Astrocyte of the cerebellum (primary cell): Measurements from ENCODE around the gene MSH6.

Source experiments
- DNase-seq: peaks from one replicate; pipeline ENCODE4 v3.0.0-alpha.2; 2011; ENCODE audit warnings: low read depth
- H3K4me3 ChIP-seq: 2 replicates; pipeline ENCODE4 v1.5.1; 2011; ENCODE audit warnings: mild to moderate bottlenecking, low read depth, low read length, moderate library complexity
- in situ Hi-C: cut with HindIII; loops from 2 replicates; pipeline ENCODE4 v1.10.0; 2017; ENCODE audit warnings: low sequenced_read_pairs
- TF ChIP-seq, protein P1 (sequence below): IDR thresholded peaks from 2 replicates; pipeline ENCODE4 v1.5.1; 2012; ENCODE audit warnings: low read length, low read depth, moderate library complexity, mild to moderate bottlenecking; ENCODE audit errors: missing control alignments

MSH6 gene

DNA sequence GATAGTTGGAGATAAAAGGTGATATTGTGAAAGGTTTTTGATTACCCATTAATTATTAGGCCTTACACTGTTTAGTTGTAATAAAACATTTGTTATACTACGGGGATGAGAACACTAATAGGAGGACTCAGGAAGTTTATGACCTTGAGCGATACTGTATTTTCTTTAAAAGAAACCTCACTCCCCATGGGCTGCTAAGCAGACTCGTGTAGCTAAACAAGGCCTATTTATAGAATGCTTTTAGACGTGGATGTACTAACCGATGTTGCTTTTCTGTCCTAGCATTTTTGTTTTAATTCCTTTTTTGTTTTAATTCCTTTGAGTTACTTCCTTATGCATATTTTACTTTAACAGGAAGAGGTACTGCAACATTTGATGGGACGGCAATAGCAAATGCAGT lies 22.9 kb downstream of the MSH6 start:
- in situ Hi-C loops = no loop called here
- H3K4me3 ChIP-seq = no peak overlapping the region
- DNase-seq = no peak
- TF ChIP-seq, protein P1, sequence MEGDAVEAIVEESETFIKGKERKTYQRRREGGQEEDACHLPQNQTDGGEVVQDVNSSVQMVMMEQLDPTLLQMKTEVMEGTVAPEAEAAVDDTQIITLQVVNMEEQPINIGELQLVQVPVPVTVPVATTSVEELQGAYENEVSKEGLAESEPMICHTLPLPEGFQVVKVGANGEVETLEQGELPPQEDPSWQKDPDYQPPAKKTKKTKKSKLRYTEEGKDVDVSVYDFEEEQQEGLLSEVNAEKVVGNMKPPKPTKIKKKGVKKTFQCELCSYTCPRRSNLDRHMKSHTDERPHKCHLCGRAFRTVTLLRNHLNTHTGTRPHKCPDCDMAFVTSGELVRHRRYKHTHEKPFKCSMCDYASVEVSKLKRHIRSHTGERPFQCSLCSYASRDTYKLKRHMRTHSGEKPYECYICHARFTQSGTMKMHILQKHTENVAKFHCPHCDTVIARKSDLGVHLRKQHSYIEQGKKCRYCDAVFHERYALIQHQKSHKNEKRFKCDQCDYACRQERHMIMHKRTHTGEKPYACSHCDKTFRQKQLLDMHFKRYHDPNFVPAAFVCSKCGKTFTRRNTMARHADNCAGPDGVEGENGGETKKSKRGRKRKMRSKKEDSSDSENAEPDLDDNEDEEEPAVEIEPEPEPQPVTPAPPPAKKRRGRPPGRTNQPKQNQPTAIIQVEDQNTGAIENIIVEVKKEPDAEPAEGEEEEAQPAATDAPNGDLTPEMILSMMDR = no peak

DNA sequence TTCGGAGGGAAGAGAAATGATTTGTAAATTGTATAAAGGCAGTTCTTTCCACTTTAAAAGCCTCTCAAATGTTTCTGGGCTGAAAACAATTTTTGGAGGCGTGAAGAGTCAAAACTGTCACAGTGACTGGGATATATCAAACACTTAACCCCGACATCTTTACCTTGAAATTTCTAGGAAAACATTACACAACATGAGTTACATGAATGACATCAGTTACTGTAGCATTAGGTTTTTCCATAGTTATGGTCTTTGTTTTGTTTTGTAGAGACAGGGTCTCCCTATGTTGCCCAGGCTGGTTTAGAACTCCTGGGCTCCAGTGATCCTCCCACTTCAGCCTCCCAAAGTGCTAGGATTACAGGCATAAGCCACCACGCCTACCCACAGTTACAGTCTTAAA lies 25.7 kb downstream of the MSH6 start:
- in situ Hi-C loops = no loop called here
- TF ChIP-seq, protein P1 = no peak
- no peak overlapping the region for H3K4me3 ChIP-seq
- DNase-seq = no peak

DNA sequence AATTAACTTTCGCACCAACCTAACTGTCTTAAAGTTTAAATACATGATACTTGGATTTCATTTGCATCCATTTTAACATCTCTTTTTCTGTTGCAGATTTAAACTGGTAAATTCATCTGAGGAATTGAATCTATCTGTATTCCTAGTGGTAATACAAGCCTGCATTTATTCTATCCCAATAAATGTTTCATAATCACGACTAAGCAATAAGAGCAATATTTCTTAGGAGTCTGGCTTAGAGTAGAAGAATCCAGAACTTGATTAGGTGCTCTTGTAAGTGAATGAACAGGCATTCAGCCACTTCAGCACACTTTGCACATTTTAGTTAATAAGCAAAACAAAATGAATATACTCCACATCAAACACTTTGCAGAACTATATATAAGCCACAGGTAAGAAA lies 27.0 kb downstream of the MSH6 start:
- H3K4me3 ChIP-seq = no peak overlapping the region
- TF ChIP-seq, protein P1 = no peak
- in situ Hi-C loops = no loop called here
- no peak for DNase-seq

DNA sequence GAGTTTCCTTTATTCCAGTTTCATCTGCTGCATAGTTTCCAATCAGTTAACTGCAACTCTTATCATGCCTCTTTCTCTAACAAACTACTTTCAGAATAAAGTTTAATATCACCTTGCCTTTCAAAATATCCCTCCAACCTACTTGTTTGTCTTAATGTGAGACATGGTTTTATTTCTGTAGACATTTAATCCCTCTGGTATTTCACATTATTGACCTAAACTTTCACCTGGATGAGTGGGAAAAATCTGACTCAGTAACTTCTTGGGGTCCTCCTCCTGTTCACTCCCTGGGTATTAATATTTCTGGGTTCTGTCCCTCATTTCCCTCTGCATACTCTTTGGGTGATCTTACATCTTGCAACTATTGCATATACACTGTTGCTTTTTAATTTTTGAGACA lies 27.9 kb downstream of the MSH6 start:
- in situ Hi-C loops = no loop called here
- TF ChIP-seq, protein P1 = no peak
- H3K4me3 ChIP-seq = no peak overlapping the region
- no peak for DNase-seq

GRCh38 chr2:47811668-47812067 lies 28.7 kb downstream of the MSH6 start:
- TF ChIP-seq, protein P1 = no peak
- in situ Hi-C loops = no loop called here
- no peak overlapping the region for H3K4me3 ChIP-seq
- DNase-seq = no peak

DNA sequence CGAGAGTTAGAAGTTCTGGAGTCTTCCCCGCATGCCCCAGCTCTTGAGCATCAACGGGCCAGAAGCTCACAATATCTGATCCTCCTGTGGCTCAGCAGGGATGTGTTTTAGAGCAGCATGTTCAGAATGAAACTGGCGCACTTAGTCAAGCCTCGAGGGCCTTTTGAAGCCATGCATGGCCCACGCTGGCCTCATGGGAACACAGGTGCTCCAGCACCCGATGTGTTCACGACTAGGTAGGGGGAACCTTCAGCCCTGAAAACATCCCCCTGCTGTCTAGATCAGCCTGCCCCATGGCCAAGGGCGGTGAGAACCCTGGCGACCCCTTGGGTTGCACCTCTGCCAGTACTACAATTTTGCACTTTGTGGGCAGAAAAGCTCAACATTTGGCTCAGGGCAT lies 32.8 kb downstream of the MSH6 start:
- in situ Hi-C loops = no loop called here
- DNase-seq = no peak
- no peak overlapping the region for H3K4me3 ChIP-seq
- TF ChIP-seq, protein P1 = no peak

DNA sequence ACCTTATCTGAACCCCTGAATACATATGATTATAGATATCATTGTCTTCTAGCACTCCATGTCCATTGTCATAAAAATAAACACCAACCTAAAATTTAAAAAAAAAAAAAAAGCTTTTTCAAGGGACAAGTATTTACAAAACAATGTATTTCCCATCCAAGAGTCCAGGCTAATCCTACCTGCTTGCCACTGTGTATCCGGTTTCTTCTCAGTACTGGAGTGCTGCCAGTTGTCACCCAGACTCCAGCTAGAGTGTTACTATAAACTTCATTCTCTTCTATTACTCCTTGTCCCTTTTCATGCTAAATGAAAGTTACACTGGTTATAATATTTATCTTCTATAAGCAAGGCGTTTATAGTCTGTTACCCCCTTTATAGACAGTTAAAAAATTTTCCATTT lies 35.8 kb downstream of the MSH6 start:
- H3K4me3 ChIP-seq = no peak overlapping the region
- in situ Hi-C loops = no loop called here
- TF ChIP-seq, protein P1 = no peak
- DNase-seq = no peak
